ENCODE data around the gene S100A14.
"Not testable (repeated sequence)": the region's sequence is repeated elsewhere in the genome, so short reads cannot be mapped to it uniquely, and the experiment has no call there.

The S100A14 gene

DNA sequence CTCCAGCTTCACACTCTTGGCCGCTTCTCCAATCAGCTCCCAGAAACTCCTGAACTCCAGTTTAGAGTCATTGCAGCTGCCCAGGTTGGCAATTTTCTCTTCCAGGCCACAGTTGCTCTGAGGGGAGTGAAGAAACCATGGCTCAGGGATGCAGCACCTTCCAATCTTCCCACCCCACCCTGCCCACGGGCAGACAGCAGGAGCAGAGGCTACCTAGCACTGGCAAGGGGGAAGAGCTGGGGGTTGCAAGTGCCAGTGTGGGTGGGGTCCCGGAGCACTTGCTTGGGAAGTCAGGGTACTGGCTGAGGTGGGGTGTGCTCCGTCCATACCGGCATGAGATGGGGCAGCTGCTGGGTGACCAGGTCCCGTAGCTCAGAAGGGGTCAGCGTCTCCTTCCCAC lies 1.2 kb downstream of the S100A14 start:
- no peak for DNase-seq (ENCODE audit: low spot score)

DNA sequence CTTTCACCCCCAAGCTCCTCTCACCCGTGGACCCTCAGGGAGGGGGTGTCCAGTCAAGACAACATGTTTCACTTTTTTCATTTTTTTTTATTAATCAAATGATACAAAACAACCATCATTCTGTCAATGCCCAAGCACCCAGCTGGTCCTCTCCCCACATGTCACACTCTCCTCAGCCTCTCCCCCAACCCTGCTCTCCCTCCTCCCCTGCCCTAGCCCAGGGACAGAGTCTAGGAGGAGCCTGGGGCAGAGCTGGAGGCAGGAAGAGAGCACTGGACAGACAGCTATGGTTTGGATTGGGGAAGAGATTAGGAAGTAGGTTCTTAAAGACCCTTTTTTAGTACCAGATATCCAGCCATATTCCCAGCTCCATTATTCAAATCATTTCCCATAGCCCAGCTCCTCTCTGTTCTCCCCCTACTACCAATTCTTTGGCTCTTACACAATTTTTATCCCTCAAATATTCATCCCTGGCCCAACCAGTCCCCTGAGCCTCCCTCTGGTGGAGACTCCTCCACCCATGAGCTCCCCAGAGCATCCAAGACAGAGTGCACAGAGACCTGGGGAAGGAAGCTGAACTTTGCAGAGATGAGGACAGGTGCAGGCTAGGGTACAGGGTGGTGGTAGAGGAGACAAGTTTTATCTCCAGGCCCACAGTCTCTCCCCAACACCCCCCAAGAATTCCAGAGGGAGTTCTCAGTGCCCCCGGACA lies 1.8 kb downstream of the S100A14 start:
- DNase-seq (ENCODE audit: low spot score) = no peak

DNA sequence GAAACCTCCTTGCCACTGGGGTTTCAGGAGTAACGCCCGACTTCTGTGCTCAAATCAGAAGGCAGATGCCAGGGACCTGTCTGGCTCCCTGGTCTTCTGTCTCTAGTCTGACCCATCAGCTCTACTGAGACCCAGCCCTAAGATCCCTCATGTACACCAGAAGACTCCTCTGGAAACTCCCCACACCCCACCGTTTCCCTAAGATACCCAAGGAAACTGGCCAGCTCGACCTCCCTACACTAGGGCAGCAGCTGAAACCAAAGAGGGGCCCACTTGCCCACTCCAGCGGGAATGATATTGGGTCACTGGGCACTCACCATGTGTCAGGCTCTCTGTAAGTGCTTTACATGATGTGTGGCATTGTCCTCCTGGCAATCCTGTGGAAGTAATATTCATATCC lies 2.7 kb downstream of the S100A14 start:
- peak; percentile 55 for DNase-seq (ENCODE audit: low spot score)

DNA sequence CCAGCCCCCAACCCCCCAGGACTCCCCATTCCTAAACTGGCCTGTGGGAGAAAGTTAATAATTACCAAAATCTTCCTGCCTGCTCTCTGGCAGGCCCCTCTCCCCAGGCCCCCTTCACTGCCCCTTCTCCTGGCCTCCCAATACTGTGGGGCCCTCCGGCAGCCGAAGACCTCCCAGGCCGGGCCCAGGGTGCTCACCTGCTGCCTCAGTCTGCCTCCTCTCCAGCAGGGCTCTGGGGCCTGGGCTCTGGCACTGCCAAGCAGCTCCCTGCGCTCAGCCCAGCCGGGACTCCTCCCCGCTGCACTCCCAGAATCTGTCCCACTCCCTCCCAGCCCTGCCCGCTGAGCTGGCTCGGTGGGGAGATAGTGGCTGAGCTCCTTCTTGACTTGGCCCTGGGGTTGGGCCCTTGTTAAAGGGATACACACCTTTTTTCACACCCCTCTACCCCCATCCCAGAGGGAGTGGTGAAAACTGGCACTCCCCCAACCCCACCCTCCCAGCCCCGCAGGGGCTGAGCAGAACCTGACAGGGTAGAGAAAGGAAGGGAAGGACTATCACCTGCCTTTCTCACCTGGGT lies 3.3 kb downstream of the S100A14 start, which contains the start of gene S100A16:
S100A16 (minus strand) TSS at position 383 of the 577 bp plus-strand sequence. CDS start 4,986 bp downstream, outside the sequence.
- DNase-seq (ENCODE audit: low spot score) = peak; percentile 89

DNA sequence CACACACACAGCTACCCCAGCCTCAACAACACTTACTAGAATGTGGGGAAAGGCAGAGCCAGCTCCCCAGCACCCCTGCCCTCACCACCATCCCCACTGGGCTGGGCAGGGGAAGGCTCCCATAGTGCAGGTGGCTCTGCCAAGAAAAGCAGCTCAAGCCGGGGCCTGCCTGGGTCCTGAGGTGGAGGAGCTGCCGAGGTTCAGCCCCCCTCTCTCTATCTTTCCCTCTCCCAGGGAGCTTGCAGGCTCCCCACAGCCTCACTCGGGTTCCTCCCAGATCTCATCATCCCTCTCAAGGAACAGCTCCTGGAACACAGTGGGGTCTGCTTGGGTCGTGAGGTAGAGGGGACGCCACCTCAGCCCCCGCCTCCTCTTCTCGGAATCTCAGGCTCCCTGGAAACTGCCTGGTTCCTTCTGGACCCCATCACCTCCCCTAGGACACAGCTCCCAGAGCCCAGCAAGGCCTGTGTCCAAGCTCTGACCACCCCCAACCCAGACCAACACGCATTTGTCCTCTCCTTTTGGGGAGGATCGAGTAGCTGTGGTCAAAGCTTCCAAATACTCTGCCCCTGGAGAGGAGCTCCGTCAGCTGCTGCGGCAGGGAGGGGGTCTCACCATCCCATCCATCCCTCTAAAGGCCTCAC lies 3.9 kb downstream of the S100A14 start:
- DNase-seq (ENCODE audit: low spot score) = no peak

DNA sequence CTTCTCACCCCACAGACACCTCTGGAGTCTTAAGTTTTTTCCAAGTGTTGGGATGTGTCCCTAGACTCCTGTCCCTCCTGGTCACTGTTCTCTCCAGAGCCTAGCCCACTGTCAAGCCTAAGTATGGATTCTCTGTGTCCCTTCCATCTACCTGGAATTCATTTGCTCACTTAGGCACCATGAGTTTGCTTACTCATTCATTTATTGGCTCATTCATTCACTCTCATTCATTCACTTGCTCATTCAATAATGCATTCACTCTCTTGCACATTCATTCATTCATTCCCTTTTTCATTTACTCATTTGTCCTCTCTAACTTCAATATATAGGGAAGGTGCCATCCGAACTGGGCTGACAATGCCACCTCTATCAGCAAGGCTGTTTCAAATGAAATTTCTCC lies 4.8 kb downstream of the S100A14 start:
- DNase-seq (ENCODE audit: low spot score) = peak; percentile 88

DNA sequence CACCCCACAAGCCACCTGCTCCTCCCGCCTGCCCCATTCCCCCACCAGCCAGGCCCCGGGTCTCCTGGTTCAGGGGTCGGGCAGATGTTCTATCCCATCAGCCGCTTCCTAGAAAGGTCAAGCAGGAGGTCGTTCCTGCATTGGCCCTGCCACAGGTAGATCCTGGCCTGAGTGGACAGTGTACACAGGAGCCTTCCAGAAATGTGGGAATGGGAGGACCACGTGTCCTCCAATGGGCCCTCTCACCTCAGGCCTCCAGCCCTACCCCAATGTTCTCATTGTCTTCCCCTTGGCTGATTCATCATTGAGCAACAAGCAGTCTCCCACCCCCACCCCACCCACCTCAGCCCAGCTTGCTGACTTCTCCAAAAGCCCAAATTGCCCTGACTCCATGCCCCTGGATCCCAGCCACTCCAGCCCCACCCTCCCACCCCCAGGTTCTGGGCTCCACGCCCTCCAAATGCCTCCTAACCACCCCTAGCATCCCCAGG lies 5.3 kb downstream of the S100A14 start:
- peak; percentile 96 for DNase-seq (ENCODE audit: low spot score)

DNA sequence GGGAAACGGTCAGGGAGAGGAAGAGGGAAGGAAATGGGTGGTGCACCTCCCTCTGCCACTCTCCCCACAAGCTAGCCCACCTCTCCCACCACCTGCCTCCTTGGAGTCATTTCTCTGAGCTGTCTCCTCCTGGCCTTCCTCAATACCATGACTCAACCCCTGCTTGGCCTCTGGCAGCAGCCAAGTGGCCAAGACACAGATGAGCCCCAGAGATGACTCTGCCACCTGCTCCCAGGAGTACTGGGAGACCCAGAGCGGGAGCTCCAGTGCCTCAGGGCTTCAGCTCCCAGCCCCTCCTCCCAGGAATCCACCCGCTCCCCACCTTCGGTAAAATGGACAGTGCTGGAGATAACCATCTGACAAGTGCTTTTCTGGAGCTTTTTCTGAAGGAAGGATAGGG lies 5.8 kb downstream of the S100A14 start:
- DNase-seq (ENCODE audit: low spot score) = peak; percentile 97

DNA sequence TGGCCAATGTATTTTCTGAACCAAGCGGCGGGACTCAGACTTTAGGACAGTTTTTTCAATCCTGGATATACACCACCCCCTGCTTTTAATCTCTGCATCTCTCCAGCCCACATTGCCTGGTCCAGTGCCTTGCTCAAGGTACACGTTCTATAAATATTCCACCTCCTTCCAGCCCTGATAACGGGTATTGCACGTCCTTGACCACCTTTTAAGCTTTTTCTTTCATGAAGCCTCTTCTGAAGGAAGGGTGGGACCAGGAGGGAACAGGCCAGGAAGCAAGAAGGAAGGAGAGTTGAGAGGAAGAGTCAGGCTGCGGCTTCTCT lies 6.6 kb downstream of the S100A14 start:
- DNase-seq (ENCODE audit: low spot score) = no peak

DNA sequence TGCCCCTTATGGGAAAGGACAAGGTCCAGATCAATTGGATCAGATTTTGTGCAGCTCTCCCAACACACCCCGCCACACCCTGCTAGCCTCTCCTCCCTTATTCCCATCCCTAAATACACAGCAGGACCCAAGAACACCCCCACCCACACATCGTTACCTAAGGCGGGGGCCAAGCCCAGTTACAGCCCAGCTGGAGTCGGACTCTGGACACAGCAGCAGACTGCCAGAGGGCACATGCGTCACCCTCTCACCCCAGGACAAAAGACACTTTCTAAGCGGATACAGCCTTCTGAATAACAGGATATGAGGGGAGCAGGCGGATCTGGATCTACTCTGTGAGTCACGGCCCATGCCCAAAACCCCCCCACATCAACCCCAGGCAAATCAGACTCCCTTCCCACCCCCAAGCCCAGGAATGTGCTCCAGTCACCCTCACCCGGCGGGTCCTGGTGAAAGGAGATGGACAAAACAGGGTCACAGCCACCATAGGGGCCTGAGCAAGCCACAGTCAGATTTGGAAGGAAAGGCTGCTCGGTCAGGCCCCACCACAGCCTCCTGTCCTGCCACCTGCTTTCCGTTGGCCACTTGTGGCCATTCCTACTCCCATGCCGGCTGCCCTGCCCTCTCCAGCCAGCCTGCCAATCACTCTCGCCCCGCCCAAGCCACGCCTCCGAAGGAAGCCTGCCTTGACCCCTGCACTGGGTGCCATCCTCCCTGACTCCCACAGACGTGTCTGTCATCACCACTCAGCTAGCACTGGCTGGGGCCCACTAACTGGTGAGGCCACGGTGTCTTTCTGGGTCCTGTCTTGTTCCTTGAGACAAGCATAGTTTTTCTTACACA lies 7.2 kb downstream of the S100A14 start:
- peak; percentile 99 for DNase-seq (ENCODE audit: low spot score)

DNA sequence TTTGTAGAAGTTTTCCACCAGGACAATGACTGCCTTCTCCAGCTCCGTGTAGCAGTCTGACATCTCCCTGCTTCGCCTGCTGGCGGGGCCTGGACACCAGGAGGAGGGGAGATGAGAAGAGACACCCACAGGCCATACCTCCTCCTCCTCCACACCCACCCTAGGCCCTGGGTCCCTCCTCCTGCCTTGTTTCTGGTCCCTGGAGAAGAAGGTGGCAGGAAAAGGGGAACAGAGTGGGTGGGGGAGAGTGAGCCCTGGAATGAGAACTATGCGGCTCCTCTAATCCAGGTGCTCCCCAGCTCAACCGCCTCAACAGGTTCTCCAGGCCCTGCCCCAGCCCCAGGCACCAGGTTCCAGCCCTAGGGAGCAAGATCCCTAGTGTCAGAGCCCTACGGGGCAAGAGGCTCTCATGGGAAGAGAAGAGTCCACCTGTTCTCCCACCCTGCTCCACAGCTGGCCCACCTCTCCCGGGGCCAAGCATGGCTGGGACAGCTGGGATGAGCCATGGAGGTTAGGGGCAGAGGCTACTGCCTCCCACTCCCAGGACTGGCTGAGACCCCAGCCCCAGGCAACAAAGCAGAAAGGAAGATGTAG lies 7.9 kb downstream of the S100A14 start:
- peak; percentile 73 for DNase-seq (ENCODE audit: low spot score)

DNA sequence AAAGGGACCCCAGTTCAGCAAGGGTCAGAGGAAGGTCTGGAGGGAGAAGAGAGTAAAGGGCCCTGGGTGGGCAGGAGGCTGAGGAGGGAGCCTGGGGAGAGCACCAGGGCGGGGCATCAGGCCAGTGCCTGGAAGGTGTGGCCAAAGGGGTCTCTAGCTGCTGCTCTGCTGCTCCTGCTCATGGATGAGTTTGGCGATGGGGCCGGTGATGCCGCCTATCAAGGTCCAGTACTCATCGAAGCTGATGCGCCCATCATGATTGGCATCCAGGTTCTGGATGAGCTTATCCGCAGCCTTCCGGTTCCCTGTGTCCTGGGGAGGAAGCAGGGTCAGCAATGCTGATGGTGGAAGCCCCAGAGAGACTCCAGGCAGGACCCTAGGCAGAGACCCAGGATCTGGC lies 8.7 kb downstream of the S100A14 start:
- DNase-seq (ENCODE audit: low spot score) = peak; percentile 56

DNA sequence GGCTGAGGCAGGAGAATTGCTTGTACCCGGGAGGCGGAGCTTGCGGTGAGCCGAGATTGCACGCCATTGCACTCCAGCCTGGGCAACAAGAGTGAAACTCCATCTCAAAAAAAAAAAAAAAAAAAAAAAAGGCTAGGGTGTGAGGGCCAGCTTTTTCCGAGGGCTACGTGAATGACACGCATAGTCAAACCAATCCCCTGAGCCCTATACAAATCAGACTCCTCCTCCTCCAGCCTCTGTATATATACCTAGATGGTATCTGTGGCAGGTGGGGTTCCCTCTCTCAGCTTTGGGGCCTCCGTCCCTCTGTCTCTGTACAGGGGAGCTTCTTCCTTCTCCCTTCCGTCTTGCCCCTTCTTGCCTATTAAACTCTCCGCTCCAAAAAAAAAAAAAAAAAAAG lies 9.9 kb downstream of the S100A14 start:
- peak; percentile 71 for DNase-seq (ENCODE audit: low spot score)

DNA sequence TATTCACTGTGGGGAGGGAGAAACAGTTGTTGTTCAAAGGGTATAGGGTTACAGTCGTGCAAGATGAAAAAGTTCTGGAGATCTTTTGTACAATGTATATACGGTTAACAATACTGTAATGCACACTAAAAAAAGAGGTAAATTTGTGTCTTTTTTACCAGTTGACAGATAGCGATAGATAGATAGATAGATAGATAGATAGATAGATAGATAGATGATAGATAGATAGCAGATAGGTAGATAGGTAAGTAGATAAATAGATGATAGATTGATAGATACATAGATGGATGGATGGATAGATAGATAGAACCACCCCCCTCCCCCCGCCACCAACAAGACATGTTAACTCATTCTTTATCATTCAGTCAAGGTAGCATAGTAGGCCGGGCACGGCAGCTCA lies 13.4 kb downstream of the S100A14 start:
- DNase-seq (ENCODE audit: low spot score) = no peak

DNA sequence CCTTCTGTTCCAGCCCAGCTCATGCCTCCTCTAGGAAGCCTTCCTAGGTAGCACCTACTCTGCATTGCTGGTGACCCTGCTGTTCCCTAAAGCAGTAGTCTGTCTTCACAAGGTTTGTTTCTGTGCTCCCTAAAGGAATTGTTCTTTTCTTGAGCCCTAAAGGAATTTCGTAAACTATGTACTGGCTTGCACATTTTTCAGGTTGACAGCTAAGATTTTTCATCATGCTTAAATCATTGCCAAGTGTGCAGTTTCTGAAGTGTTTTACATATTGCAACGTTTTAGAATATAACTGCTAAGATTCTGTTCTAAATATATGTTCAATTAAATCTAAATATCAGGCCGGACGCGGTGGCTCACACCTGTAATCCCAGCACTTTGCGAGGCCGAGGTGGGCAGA lies 16.3 kb downstream of the S100A14 start:
- DNase-seq (ENCODE audit: low spot score) = no peak

DNA sequence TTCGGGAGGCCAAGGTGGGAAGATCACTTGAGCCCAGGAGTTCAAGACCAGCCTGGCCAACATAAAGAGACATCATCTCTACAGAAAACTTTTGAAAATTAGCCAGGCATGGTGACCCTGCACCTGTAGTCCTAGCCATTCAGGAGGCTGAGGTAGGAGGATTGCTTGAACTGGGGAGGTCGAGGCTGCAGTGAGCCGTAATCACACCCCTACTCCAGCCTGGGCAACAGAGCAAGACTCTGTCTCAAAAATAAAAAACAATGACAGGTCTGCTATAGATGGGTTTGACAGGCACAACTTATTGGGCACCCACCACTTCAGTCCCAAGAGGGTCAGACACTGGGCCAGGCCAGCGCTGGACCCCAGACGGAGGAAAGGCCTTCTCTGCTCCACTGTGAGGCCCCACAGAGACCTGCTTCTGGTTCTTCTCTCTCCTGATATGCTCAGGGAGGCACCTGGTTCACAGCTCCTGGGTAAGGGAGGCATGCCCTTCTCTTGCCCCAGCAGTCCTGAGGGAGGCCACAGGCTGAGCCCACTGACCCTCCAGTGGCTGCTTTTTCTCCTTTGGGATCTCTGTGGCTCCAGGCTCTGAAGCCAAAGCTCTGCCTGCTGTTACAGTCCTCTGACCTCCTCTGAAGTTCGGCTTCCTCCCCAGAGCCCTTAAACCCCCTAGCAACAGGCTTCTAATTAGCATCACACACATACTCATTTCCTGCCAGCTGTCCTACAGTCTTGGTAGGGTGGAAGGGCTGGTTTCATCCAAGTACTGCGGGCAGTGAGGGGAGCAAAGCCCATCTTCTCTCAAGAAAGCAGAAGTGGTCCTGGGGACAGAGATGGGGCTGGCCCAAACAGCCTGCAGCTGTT lies 17.6 kb downstream of the S100A14 start:
- peak; percentile 85 for DNase-seq (ENCODE audit: low spot score)

DNA sequence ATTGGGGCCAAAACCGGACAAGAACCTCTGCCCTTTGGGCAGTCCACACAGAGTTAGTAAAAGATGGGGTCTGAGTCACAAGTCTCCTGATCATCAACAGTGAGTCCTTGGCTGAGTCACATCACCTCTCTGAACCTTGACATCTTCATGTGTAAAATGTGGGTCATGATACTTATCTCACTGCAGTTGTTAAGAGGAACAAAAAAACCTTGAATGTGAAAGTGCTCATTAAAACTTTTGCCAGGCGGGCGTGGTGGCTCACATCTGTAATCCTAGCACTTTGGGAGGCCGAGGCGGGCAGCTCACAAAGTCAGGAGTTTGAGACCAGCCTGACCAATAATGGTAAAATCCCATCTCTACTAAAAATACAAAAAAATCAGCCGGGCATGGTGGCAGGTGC lies 18.9 kb downstream of the S100A14 start:
- DNase-seq (ENCODE audit: low spot score) = peak; percentile 98

DNA sequence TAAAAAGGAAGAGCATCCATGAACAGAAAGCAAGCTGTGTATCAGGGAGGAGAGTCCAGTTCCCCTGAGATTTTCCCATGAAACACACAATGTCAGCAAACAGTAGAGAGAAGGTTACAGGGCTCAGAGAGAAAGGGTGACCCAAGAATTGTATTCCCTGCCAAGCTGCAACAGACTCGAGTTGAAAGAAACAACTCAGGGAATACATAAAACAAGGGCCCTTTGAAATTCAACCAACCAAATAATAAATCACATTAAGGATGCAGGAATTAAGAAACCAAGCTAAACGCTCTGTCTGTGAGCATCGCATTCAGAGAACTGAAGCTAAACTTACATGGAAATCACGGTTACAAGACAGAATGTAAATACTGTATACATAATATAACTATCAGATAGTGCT lies 23.4 kb downstream of the S100A14 start:
- no peak for DNase-seq (ENCODE audit: low spot score)

DNA sequence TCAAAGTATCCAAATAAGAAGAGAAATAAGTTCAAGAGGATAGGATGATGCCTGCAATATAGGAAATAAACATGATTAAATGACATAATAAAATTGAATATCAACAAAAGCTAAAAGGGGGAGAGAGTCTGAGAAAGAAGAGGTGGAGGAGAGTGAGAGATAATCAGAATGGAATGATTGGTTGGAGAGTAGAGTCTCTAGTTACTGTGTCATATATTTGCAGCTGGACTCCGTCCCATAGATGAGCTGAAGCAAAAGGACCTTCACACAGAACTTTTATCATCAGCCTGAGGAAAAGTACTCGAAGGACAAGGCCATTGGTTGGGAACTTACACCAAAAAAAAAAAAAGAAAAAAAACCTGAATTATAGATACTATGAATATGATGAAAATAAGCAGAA lies 27.6 kb downstream of the S100A14 start:
- no peak for DNase-seq (ENCODE audit: low spot score)

DNA sequence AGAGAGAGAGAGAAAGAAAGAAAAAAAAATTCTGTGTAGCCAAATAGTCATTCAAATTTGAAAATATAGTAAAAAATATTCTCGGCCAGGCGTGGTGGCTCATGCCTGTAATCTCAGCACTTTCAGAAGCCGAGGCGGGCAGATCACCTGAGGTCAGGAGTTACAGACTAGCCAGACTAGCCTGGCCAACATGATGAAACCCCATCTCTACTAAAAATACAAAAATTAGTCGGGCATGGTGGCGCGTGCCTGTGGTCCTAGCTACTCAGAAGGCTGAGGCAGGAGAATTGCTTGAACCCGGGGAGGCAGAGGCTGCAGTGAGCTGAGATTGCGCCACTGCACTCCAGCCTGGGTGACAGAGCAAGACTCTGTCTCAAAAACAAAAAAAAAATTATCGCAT lies 28.1 kb downstream of the S100A14 start:
- DNase-seq (ENCODE audit: low spot score) = not testable (repeated sequence)

DNA sequence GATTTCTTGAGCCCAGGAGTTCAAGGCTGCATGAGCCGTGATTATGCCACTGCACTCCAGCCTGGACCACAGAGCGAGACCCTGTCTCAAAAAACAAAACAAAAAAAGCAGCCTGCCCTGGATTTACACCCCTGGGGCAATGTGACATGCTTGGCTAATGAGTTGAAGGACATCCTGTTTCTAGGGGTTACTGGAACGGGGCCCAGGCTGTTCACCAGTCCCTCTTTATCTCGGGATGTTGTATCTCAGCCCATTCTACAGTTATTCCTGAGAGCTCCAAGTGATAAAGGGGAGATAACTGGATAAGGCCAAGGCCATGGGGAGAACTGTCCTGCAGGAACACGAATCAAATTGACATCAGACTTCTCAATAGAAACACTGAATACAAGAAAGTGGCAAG lies 28.8 kb downstream of the S100A14 start:
- no peak for DNase-seq (ENCODE audit: low spot score)

Data from RKO (cell line).